Measurements from ENCODE around the gene PLXND1. TPM values are rescaled to one million over a fixed set of nuclear protein-coding genes. Genes with fewer than 3 reads are reported as not detected.

PLXND1 gene
- total RNA-seq, 1 experiment from 2014 or later: 47.3 TPM

GRCh38 chr3:129633751-129634481 is 27.4 kb upstream of the PLXND1 start:
- intact Hi-C loops (cut with micrococcal nuclease): no loop called here
- RAD21 ChIA-PET (ENCODE audit: low non-redundant PET in 1 of 2, low total read pairs in 2 of 2, uncharacterized antibody in 2 of 2, unreplicated experiment in 2 of 2): no interaction called here
- Histone ChIP-seq H3K4me1 (ENCODE audit: control insufficient read depth in 1 of 2, insufficient read depth in 2 of 2, low read length in 2 of 2) (peaks cover 2 to 18% of the 10 kb centered on the region in 2 experiments; a peak in 3 of 4 replicates), H2AFZ (ENCODE audit: low read depth, low read length, poor library complexity, severe bottlenecking) (no peak overlapping the region), H3K36me3 (ENCODE audit: control insufficient read depth in 1 of 2, insufficient read depth in 2 of 2, low read length in 2 of 2) (no peaks in the 10 kb centered on the region), H3K4me3 (replicated peaks in 1 of 2; ENCODE audit: low read depth in 1 of 2, low read length in 2 of 2) (no peak overlapping the region), H3K27ac (ENCODE audit: low read depth, low read length) (no peak overlapping the region), H3K79me2 (ENCODE audit: insufficient read depth, low read length) (no peaks in the 10 kb centered on the region), H3K9ac (ENCODE audit: low read length) (no peak overlapping the region), H3K9me2 (ENCODE audit: insufficient read depth) (no peaks in the 10 kb centered on the region), H3K9me3 (ENCODE audit: control insufficient read depth in 1 of 2, insufficient read depth in 1 of 2, low read depth in 1 of 2, low read length in 2 of 2) (peaks cover 8 to 9% of the 10 kb centered on the region in 2 experiments; a peak in 2 of 4 replicates), H4K20me1 (ENCODE audit: insufficient read depth) (no peaks in the 10 kb centered on the region), H3K4me2 (ENCODE audit: low read length) (peak overlapping the region; percentile 23), H3K27me3 (ENCODE audit: insufficient read depth, low read length) (no peaks in the 10 kb centered on the region)
- no TSS peak for BruUV-seq (replicated peaks)
- CTCF ChIA-PET: interaction anchor here (0.9 kb wide), 1 partner anchor 196 kb away, joined by 5 read pairs; no protein-coding TSS in a partner anchor
- POLR2A ChIA-PET: no interaction called here
- TF ChIP-seq EGR1 (IDR thresholded peaks at IDR 0.05; ENCODE audit: low read depth) (no peak), JUND (IDR thresholded peaks at IDR 0.05) (no peak), CBX3 (IDR thresholded peaks at IDR 0.05; ENCODE audit: low read depth) (no peak), POLR2AphosphoS5 (IDR thresholded peaks at IDR 0.05; ENCODE audit: low read depth, low read length) (no peak), ATF3 (IDR thresholded peaks at IDR 0.05) (no peak), ZFX (IDR thresholded peaks at IDR 0.05) (no peak), MAX (IDR thresholded peaks at IDR 0.05) (no peak), TCF7L2 (IDR thresholded peaks at IDR 0.05; ENCODE audit: borderline replicate concordance, extremely low read depth, insufficient read depth, insufficient read length) (no peak)
- peak; percentile 63 for ATAC-seq
- DNase-seq (ENCODE audit: low read depth, low spot score): no peak

GRCh38 chr3:129632977-129633376 is 26.5 kb upstream of the PLXND1 start:
- Histone ChIP-seq H2AFZ (ENCODE audit: low read depth, low read length, poor library complexity, severe bottlenecking) (no peak overlapping the region), H4K20me1 (ENCODE audit: insufficient read depth) (no peaks in the 10 kb centered on the region), H3K4me3 (replicated peaks in 1 of 2; ENCODE audit: low read depth in 1 of 2, low read length in 2 of 2) (no peak overlapping the region), H3K9ac (ENCODE audit: low read length) (no peak overlapping the region), H3K9me2 (ENCODE audit: insufficient read depth) (no peaks in the 10 kb centered on the region), H3K27ac (ENCODE audit: low read depth, low read length) (no peak overlapping the region), H3K36me3 (ENCODE audit: control insufficient read depth in 1 of 2, insufficient read depth in 2 of 2, low read length in 2 of 2) (no peaks in the 10 kb centered on the region), H3K79me2 (ENCODE audit: insufficient read depth, low read length) (no peaks in the 10 kb centered on the region), H3K4me1 (ENCODE audit: control insufficient read depth in 1 of 2, insufficient read depth in 2 of 2, low read length in 2 of 2) (peaks cover 2 to 23% of the 10 kb centered on the region in 2 experiments; a peak in 3 of 4 replicates), H3K9me3 (ENCODE audit: control insufficient read depth in 1 of 2, insufficient read depth in 1 of 2, low read depth in 1 of 2, low read length in 2 of 2) (peaks cover 8 to 9% of the 10 kb centered on the region in 2 experiments; a peak in 2 of 4 replicates), H3K27me3 (ENCODE audit: insufficient read depth, low read length) (no peaks in the 10 kb centered on the region), H3K4me2 (ENCODE audit: low read length) (no peak overlapping the region)
- intact Hi-C loops (cut with micrococcal nuclease): no loop called here
- no peak for TF ChIP-seq CTCF (IDR thresholded peaks at IDR 0.05 in 2 of 3, conservative IDR thresholded peaks at IDR 0.05 in 1 of 3; ENCODE audit: borderline replicate concordance in 1 of 3, insufficient read depth in 1 of 3, low read depth in 2 of 3, low read length in 2 of 3)
- no peak for TF ChIP-seq SRF (IDR thresholded peaks at IDR 0.05; ENCODE audit: low read depth)
- ChIA-PET CTCF (interaction anchor here (0.9 kb wide), 1 partner anchor 197 kb away, joined by 5 read pairs; no protein-coding TSS in a partner anchor), POLR2A (no interaction called here), RAD21 (ENCODE audit: low non-redundant PET in 1 of 2, low total read pairs in 2 of 2, uncharacterized antibody in 2 of 2, unreplicated experiment in 2 of 2) (no interaction called here)
- no TSS peak for BruUV-seq (replicated peaks)
- ATAC-seq (no peak), DNase-seq (ENCODE audit: low read depth, low spot score) (no peak)

All from HCT116 (cell line).